K562 (cell line): ENCODE data around the gene GFM2. TPM values are rescaled to one million over a fixed set of nuclear protein-coding genes. Genes with fewer than 3 reads are reported as not detected.
A peak's percentile ranks its signal among the peaks of the same experiment; 100 is the strongest.

Experiments
- HDAC6 ChIP-seq: IDR thresholded peaks from 2 replicates; pipeline ENCODE4 v1.6.1; 2012; ENCODE audit warnings: low read depth, mild to moderate bottlenecking, control low read depth, inconsistent platforms, low read length, moderate library complexity
- MCM5 ChIP-seq: fragments of 450-650 bp; IDR thresholded peaks from 2 replicates; pipeline ENCODE4 v1.6.1; 2016; ENCODE audit warnings: low read depth
- NR2C2 ChIP-seq, 2 experiments: fragments of 200-800 bp in 1 of 2; sonication (Bioruptor generic) in 1 of 2; sonication (generic) in 1 of 2; formaldehyde crosslinking in 1 of 2; IDR thresholded peaks; 2 replicates each; pipeline versions ENCODE4 v1.6.1 to v1.8.0; 2016 to 2022; ENCODE audit warnings: mild to moderate bottlenecking in 1 of 2, missing compliant biosample characterization in 1 of 2, missing genetic modification characterization in 1 of 2, missing genetic modification reagents in 1 of 2
- PRMT5 ChIP-seq: sonication (generic); formaldehyde crosslinking; IDR thresholded peaks from 2 replicates; pipeline ENCODE4 v1.5.0; 2020; ENCODE audit warnings: missing genetic modification reagents
- SFPQ ChIP-seq: fragments of 200-400 bp; formaldehyde crosslinking; IDR thresholded peaks from 2 replicates; pipeline ENCODE4 v1.6.1; 2017; ENCODE audit warnings: mild to moderate bottlenecking, low read depth, low read length, moderate library complexity
- THRB ChIP-seq: fragments of 450-650 bp; formaldehyde crosslinking; conservative IDR thresholded peaks from 2 replicates; pipeline ENCODE4 v1.4.0; 2022; ENCODE audit warnings: mild to moderate bottlenecking, missing genetic modification characterization
- ZMIZ1 ChIP-seq, 2 experiments: fragments of 150-350 bp in 1 of 2; IDR thresholded peaks; 2 replicates each; pipeline ENCODE4 v1.6.1; 2012 to 2016; ENCODE audit warnings: low read depth in 2 of 2, low read length in 2 of 2, mild to moderate bottlenecking in 1 of 2, moderate library complexity in 1 of 2
- polyA plus RNA-seq, 8 experiments: library from polyadenylated mRNA; depleted of rRNA in 4 of 8; stranded (reverse) in 5 of 8; unstranded in 3 of 8; fragments of >200 nt; fragmentation: Nextera tagmentation in 2 of 8; fragmentation: Illumina TruSeq in 1 of 8; extraction: Ambion mirVana in 2 of 8; extraction: Trizol in 1 of 8; gene quantifications; 2 replicates each; pipeline versions ENCODE4 v1.2.1 to v1.2.3, GENCODE V29; 2011 to 2014; ENCODE audit warnings: inconsistent platforms in 1 of 8, missing spikeins in 1 of 8
- total RNA-seq, 7 experiments: library from RNA; depleted of rRNA in 6 of 7; stranded (reverse); fragments of >200 nt in 6 of 7; fragmentation: Illumina TruSeq in 2 of 7; extraction: Trizol in 2 of 7; gene quantifications; 2 replicates each; pipeline versions ENCODE4 v1.2.1 to v1.2.3, GENCODE V29; 2011 to 2021; ENCODE audit warnings: low replicate concordance in 1 of 7
- TF ChIP-seq, protein P1 (sequence below): IDR thresholded peaks from 3 replicates; pipeline ENCODE4 v1.6.1; 2011; ENCODE audit warnings: borderline replicate concordance, mild to moderate bottlenecking, moderate library complexity; ENCODE audit not compliant: insufficient read length; ENCODE audit errors: extremely low read depth
- TF ChIP-seq, protein P2 (sequence below): fragments of 450-650 bp; conservative IDR thresholded peaks from 2 replicates; pipeline ENCODE4 v1.6.1; 2016; ENCODE audit warnings: missing genetic modification characterization, low read depth, mild to moderate bottlenecking, missing compliant biosample characterization, moderate library complexity
- TF ChIP-seq, protein P3 (sequence below), 2 experiments: fragments of 200-800 bp in 1 of 2; sonication (Bioruptor generic) in 1 of 2; sonication (generic) in 1 of 2; formaldehyde crosslinking in 1 of 2; IDR thresholded peaks in 1 of 2; conservative IDR thresholded peaks in 1 of 2; 2 replicates each; pipeline versions ENCODE4 v1.5.0 to v1.6.1; 2016 to 2020; ENCODE audit warnings: missing compliant biosample characterization in 1 of 2, missing genetic modification characterization in 1 of 2, missing genetic modification reagents in 1 of 2

Gene GFM2
- total and polyA plus RNA-seq, 9 of the 15 experiments (the other 6 are each of a cell fraction or from before 2014, with no cell fraction given), result 32.8 to 78.2 (median 52.5) TPM

GRCh38 chr5:74684900-74685851 is 81.7 kb downstream of the GFM2 start, which contains the start of gene HEXB (continued):
- TF ChIP-seq SFPQ, result no peak
- no peak for TF ChIP-seq MCM5
- TF ChIP-seq NR2C2 (CRISPR knock-in tag; IDR thresholded peaks at IDR 0.05), result no peak
- TF ChIP-seq NR2C2 (tag; IDR thresholded peaks at IDR 0.05), result peak; percentile 31; the same call in 1 of the 2 replicates
- TF ChIP-seq HDAC6, result no peak
- TF ChIP-seq, protein P1, sequence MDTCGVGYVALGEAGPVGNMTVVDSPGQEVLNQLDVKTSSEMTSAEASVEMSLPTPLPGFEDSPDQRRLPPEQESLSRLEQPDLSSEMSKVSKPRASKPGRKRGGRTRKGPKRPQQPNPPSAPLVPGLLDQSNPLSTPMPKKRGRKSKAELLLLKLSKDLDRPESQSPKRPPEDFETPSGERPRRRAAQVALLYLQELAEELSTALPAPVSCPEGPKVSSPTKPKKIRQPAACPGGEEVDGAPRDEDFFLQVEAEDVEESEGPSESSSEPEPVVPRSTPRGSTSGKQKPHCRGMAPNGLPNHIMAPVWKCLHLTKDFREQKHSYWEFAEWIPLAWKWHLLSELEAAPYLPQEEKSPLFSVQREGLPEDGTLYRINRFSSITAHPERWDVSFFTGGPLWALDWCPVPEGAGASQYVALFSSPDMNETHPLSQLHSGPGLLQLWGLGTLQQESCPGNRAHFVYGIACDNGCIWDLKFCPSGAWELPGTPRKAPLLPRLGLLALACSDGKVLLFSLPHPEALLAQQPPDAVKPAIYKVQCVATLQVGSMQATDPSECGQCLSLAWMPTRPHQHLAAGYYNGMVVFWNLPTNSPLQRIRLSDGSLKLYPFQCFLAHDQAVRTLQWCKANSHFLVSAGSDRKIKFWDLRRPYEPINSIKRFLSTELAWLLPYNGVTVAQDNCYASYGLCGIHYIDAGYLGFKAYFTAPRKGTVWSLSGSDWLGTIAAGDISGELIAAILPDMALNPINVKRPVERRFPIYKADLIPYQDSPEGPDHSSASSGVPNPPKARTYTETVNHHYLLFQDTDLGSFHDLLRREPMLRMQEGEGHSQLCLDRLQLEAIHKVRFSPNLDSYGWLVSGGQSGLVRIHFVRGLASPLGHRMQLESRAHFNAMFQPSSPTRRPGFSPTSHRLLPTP, result no peak
- TF ChIP-seq ZMIZ1 (IDR thresholded peaks at IDR 0.05; ENCODE audit: low read depth in 2 of 2, low read length in 2 of 2), result no peak; a peak in 1 of 4 replicates
- TF ChIP-seq, protein P2, sequence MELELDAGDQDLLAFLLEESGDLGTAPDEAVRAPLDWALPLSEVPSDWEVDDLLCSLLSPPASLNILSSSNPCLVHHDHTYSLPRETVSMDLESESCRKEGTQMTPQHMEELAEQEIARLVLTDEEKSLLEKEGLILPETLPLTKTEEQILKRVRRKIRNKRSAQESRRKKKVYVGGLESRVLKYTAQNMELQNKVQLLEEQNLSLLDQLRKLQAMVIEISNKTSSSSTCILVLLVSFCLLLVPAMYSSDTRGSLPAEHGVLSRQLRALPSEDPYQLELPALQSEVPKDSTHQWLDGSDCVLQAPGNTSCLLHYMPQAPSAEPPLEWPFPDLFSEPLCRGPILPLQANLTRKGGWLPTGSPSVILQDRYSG (tag), result no peak
- TF ChIP-seq, protein P3, sequence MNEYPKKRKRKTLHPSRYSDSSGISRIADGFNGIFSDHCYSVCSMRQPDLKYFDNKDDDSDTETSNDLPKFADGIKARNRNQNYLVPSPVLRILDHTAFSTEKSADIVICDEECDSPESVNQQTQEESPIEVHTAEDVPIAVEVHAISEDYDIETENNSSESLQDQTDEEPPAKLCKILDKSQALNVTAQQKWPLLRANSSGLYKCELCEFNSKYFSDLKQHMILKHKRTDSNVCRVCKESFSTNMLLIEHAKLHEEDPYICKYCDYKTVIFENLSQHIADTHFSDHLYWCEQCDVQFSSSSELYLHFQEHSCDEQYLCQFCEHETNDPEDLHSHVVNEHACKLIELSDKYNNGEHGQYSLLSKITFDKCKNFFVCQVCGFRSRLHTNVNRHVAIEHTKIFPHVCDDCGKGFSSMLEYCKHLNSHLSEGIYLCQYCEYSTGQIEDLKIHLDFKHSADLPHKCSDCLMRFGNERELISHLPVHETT (CRISPR knock-in tag; conservative IDR thresholded peaks at IDR 0.05 in 1 of 2, IDR thresholded peaks at IDR 0.05 in 1 of 2), result no peak
- TF ChIP-seq THRB (CRISPR knock-in tag), result no peak
- no peak for TF ChIP-seq PRMT5
